Measurements from ENCODE around the gene LRP5. TPM values are rescaled to one million over a fixed set of nuclear protein-coding genes. Genes with fewer than 3 reads are reported as not detected.

The LRP5 gene
- total and polyA plus RNA-seq, 9 of the 15 experiments (the other 6 are each of a cell fraction or from before 2014, with no cell fraction given) = 0.48 to 44.2 (median 13.5) TPM

DNA sequence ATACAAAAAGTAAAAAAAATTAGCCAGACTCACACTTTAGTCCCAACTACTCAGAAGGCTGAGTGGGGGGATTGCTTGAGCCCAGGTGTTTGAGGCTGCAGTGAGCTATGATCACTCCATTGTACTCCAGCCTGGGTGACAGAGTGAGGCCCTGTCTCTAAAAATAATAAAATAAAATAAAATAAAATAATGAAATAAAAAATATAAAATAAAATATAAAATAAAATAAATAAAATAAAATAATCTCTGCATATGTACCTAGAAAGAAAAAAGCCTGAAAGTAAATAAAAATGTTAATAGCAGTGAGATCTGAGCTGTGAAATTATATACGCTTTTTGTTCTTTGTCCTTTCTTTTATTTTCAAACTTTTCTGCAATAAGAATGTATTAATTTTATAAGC is 17.1 kb upstream of the LRP5 start:
- Histone ChIP-seq H4K20me1 (replicated peaks; ENCODE audit: control insufficient read depth, insufficient read depth, low read length) (no peaks in the 10 kb centered on the region), H3K27ac (ENCODE audit: extremely low read depth, low read depth, low read length) (no peak overlapping the region), H3K4me1 (replicated peaks in 1 of 2; ENCODE audit: control insufficient read depth in 2 of 2, insufficient read depth in 2 of 2, low read length in 2 of 2) (peaks cover 0 to 27% of the 10 kb centered on the region in 2 experiments; a peak in 3 of 5 replicates), H3K27me3 (ENCODE audit: control insufficient read depth in 2 of 2, insufficient read depth in 2 of 2, low read length in 2 of 2) (no peaks in the 10 kb centered on the region), H3K9me1 (ENCODE audit: control insufficient read depth, insufficient read depth, low read length) (no peaks in the 10 kb centered on the region), H3K9ac (ENCODE audit: insufficient read depth in 1 of 2, low read depth in 2 of 2, low read length in 2 of 2) (no peak overlapping the region), H3K36me3 (ENCODE audit: control insufficient read depth, insufficient read depth, low read length) (no peaks in the 10 kb centered on the region), H2AFZ (ENCODE audit: low read depth, low read length) (no peak overlapping the region), H3K4me3 (no peak overlapping the region), H3K4me2 (ENCODE audit: insufficient read depth, low read length) (no peak overlapping the region), H3K9me3 (replicated peaks; ENCODE audit: control insufficient read depth, insufficient read depth, low read depth, low read length) (0 out of 2 replicates have a peak, but pooled peaks cover 3% of the 10 kb centered on the region), H3K79me2 (ENCODE audit: control insufficient read depth, insufficient read depth, low read length) (no peaks in the 10 kb centered on the region)
- no peak for TF ChIP-seq KHSRP (IDR thresholded peaks at IDR 0.05)
- no peak for TF ChIP-seq ZNF507 (tag; conservative IDR thresholded peaks at IDR 0.05)
- no peak for TF ChIP-seq ZNF79 (CRISPR knock-in tag; IDR thresholded peaks at IDR 0.05; ENCODE audit: low read depth)
- TF ChIP-seq, protein P1, sequence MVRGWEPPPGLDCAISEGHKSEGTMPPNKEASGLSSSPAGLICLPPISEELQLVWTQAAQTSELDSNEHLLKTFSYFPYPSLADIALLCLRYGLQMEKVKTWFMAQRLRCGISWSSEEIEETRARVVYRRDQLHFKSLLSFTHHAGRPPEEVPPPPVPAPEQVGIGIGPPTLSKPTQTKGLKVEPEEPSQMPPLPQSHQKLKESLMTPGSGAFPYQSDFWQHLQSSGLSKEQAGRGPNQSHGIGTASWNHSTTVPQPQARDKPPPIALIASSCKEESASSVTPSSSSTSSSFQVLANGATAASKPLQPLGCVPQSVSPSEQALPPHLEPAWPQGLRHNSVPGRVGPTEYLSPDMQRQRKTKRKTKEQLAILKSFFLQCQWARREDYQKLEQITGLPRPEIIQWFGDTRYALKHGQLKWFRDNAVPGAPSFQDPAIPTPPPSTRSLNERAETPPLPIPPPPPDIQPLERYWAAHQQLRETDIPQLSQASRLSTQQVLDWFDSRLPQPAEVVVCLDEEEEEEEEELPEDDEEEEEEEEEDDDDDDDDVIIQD (CRISPR knock-in tag; IDR thresholded peaks at IDR 0.05) = no peak
- no peak for TF ChIP-seq PPARD (CRISPR knock-in tag; IDR thresholded peaks at IDR 0.05)
- TF ChIP-seq ZNF124 (CRISPR knock-in tag; IDR thresholded peaks at IDR 0.05) = no peak
- no peak for TF ChIP-seq TGIF2 (CRISPR knock-in tag; IDR thresholded peaks at IDR 0.05)
- no peak for TF ChIP-seq MAFF (IDR thresholded peaks at IDR 0.05; ENCODE audit: low read length)
- no peak for TF ChIP-seq TAF15 (IDR thresholded peaks at IDR 0.05; ENCODE audit: low read depth, low read length)
- no peak for TF ChIP-seq FOS (IDR thresholded peaks at IDR 0.05; ENCODE audit: extremely low read depth, insufficient read length)
- TF ChIP-seq, protein P2, sequence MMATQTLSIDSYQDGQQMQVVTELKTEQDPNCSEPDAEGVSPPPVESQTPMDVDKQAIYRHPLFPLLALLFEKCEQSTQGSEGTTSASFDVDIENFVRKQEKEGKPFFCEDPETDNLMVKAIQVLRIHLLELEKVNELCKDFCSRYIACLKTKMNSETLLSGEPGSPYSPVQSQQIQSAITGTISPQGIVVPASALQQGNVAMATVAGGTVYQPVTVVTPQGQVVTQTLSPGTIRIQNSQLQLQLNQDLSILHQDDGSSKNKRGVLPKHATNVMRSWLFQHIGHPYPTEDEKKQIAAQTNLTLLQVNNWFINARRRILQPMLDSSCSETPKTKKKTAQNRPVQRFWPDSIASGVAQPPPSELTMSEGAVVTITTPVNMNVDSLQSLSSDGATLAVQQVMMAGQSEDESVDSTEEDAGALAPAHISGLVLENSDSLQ (IDR thresholded peaks at IDR 0.05) = no peak
- no peak for TF ChIP-seq GATAD2A (IDR thresholded peaks at IDR 0.05)
- TF ChIP-seq BACH1 (tag; IDR thresholded peaks at IDR 0.05) = no peak
- TF ChIP-seq MYBL2 (IDR thresholded peaks at IDR 0.05; ENCODE audit: low read depth) = no peak
- TF ChIP-seq MYBL2 (CRISPR knock-in tag; IDR thresholded peaks at IDR 0.05; ENCODE audit: borderline replicate concordance) = no peak
- TF ChIP-seq BRF1 (IDR thresholded peaks at IDR 0.05; ENCODE audit: borderline replicate concordance, extremely low read depth, insufficient read length) = no peak
- TF ChIP-seq KLF16 (IDR thresholded peaks at IDR 0.05) = no peak
- ChIA-PET CTCF (ENCODE audit: low intra/inter-chr PET ratio) (no interaction called here), POLR2A (interaction anchor here (1.0 to 3.3 kb wide), 4 partner anchors 13 to 36 kb away, joined by 4 to 19 read pairs (median 7); partner anchors contain the start of gene C11orf24)
- DNase-seq (ENCODE audit: extremely low read depth in 1 of 4, low spot score in 3 of 4) = no peak
- intact Hi-C loops (cut with micrococcal nuclease) (loop anchor here (5.0 kb wide), 2 partner anchors 152 to 288 kb away; no protein-coding TSS in a partner anchor), in situ Hi-C loops (cut with MboI) (loop anchor here (5.0 kb wide), 1 partner anchor 38 kb away; no protein-coding TSS in a partner anchor)
- BruUV-seq (replicated peaks) = no TSS peak
- WGBS (ENCODE audit: insufficient coverage, low coverage, missing lambda C conversion rate) = 80% methylated on average over 1 of the region's 1 CpG
- FAIRE-seq = no peak
- ATAC-seq = no peak

All from K562 (cell line).